Endothelial cell (in vitro differentiated cells): Measurements from ENCODE around the gene DIMT1. TPM values are rescaled to one million over a fixed set of nuclear protein-coding genes. Genes with fewer than 3 reads are reported as not detected.

Source experiments
- DNase-seq: peaks from one replicate; pipeline ENCODE4 v3.0.0; 2021; ENCODE audit warnings: low spot score
- H3K27ac Mint-ChIP-seq: one replicate; pipeline ENCODE4 v1.8.0; 2021; ENCODE audit warnings: mixed read lengths, inconsistent platforms; ENCODE audit not compliant: unreplicated experiment
- H3K27me3 Mint-ChIP-seq: one replicate; pipeline ENCODE4 v1.8.0; 2021; ENCODE audit warnings: mild to moderate bottlenecking, moderate library complexity, mixed read lengths, inconsistent platforms; ENCODE audit not compliant: unreplicated experiment
- H3K36me3 Mint-ChIP-seq: one replicate; pipeline ENCODE4 v1.8.0; 2021; ENCODE audit warnings: mild to moderate bottlenecking, low read depth, mixed read lengths, inconsistent platforms; ENCODE audit not compliant: unreplicated experiment
- H3K4me1 Mint-ChIP-seq: one replicate; pipeline ENCODE4 v1.8.0; 2021; ENCODE audit warnings: mild to moderate bottlenecking, mixed read lengths, inconsistent platforms; ENCODE audit not compliant: unreplicated experiment
- H3K4me3 Mint-ChIP-seq: one replicate; pipeline ENCODE4 v1.8.0; 2021; ENCODE audit warnings: mild to moderate bottlenecking, mixed read lengths, inconsistent platforms; ENCODE audit not compliant: unreplicated experiment
- H3K9me3 Mint-ChIP-seq: one replicate; pipeline ENCODE4 v1.8.0; 2021; ENCODE audit warnings: mixed read lengths, inconsistent platforms; ENCODE audit not compliant: unreplicated experiment
- total RNA-seq: library from RNA; stranded (reverse); fragmentation: NEBNext Ultra II Directional; extraction: Animal tissue kit (Norgen Biotek cat#: 25700); gene quantifications from one replicate; pipeline ENCODE4 v1.2.1, GENCODE V29; 2021; ENCODE audit not compliant: unreplicated experiment
- TF ChIP-seq, protein P1 (sequence below): fragments of 200-600 bp; sonication (generic); IDR thresholded peaks from one replicate; pipeline ENCODE4 v1.5.0; 2021; ENCODE audit warnings: antibody characterized with exemption; ENCODE audit not compliant: unreplicated experiment

Gene DIMT1
- total RNA-seq, 1 donor from 2014 or later = 23.2 TPM

DNA sequence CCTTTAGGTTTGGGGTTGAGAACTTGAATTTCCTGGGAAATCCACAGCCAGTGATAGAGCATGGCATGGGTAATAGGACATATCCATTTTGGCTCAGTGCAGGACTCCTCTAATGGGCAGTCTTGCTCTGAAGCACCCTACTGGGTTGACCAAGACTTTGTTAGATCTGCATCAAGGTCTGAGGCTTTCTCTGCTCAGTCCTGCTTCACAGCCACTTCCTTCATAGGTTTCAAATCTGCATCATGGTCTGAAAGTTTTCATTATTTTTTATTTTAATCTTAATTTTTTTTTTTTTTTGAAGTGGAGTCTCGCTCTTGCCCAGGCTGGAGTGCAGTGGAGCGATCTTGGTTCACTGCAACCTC is 61.2 kb downstream of the DIMT1 start:
- DNase-seq = no peak
- no peak overlapping the region for H3K27ac Mint-ChIP-seq
- H3K9me3 Mint-ChIP-seq = no peaks in the 10 kb centered on the region
- peaks cover 9% of the 10 kb centered on the region for H3K4me1 Mint-ChIP-seq
- H3K4me3 Mint-ChIP-seq = no peak overlapping the region
- TF ChIP-seq, protein P1, sequence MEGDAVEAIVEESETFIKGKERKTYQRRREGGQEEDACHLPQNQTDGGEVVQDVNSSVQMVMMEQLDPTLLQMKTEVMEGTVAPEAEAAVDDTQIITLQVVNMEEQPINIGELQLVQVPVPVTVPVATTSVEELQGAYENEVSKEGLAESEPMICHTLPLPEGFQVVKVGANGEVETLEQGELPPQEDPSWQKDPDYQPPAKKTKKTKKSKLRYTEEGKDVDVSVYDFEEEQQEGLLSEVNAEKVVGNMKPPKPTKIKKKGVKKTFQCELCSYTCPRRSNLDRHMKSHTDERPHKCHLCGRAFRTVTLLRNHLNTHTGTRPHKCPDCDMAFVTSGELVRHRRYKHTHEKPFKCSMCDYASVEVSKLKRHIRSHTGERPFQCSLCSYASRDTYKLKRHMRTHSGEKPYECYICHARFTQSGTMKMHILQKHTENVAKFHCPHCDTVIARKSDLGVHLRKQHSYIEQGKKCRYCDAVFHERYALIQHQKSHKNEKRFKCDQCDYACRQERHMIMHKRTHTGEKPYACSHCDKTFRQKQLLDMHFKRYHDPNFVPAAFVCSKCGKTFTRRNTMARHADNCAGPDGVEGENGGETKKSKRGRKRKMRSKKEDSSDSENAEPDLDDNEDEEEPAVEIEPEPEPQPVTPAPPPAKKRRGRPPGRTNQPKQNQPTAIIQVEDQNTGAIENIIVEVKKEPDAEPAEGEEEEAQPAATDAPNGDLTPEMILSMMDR = no peak
- peaks cover 2% of the 10 kb centered on the region for H3K27me3 Mint-ChIP-seq
- no peaks in the 10 kb centered on the region for H3K36me3 Mint-ChIP-seq

DNA sequence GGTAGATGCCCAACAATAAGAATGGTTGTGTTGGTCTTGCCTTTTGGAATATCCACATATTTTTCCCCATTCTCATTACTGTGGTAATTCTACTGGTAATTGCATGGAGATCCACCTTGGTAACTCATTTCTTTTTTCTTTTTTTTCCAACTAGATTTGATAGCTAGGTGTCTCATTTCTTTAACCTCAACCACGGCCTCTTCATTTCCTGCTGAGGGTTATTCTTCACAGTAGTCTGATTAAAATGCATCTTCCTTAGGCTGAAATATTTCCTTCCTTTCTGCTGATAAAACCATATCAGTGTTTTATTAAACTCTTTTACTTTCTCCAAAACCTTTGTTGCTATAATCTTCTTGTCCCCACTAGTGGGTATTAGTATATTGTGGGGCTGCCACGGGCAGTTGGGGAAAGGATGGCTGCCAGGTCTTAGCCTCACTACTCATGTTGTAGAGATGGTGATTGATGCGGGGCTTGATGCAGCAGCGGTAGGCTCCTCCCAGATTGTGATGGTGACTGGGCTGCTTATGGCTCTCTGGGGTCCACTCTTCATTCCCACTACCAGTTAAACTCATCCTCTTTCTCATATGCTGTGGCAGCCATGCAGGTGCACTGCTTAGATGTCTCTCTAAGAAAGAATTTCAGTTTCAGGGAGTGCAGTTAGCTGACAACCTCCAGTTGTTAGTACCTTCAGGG is 61.8 kb downstream of the DIMT1 start:
- no peaks in the 10 kb centered on the region for H3K36me3 Mint-ChIP-seq
- DNase-seq = no peak
- TF ChIP-seq, protein P1 = no peak
- H3K4me3 Mint-ChIP-seq = no peak overlapping the region
- no peaks in the 10 kb centered on the region for H3K9me3 Mint-ChIP-seq
- H3K27me3 Mint-ChIP-seq = peaks cover 2% of the 10 kb centered on the region
- H3K4me1 Mint-ChIP-seq = peaks cover 9% of the 10 kb centered on the region
- H3K27ac Mint-ChIP-seq = no peak overlapping the region

DNA sequence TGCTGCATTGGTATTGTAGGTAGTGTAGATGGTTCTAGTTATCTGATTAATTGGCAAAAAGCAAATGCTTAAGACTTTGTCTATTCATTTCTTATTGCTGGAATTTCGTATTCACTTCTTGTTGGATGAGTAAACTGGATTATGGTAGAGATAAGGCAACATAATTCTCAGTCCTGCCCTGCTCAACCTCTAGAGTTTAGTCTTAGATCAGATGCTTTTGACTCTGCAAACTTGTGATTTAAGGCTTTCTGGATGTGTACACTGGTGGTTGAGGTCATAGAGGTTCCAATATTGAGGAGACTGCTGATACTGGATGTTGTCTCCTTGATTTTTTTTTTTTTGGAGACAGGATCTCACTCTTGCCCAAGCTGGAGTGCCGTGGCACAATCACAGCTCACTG is 62.7 kb downstream of the DIMT1 start:
- H3K4me3 Mint-ChIP-seq = no peak overlapping the region
- H3K27me3 Mint-ChIP-seq = peaks cover 2% of the 10 kb centered on the region
- H3K27ac Mint-ChIP-seq = no peak overlapping the region
- H3K9me3 Mint-ChIP-seq = no peaks in the 10 kb centered on the region
- no peaks in the 10 kb centered on the region for H3K36me3 Mint-ChIP-seq
- TF ChIP-seq, protein P1 = no peak
- DNase-seq = no peak
- peaks cover 9% of the 10 kb centered on the region for H3K4me1 Mint-ChIP-seq

DNA sequence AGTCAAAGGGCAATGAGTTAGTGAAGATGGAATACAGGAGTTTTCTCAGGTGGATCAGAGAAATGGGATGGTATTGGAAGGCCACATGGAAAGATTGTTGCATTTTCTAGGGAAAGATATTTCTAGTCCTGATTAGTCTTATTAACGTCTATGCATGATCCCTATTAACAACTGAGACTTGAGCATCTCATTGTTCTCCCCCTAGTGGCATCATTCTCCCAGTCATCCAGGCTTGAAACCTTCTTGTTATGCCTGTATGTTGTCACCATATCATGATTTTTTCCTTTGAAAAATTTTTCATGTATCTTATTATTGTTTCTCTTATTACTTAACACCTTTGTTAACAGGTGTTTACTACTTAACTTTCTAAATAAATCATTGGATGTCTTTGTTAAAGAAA is 63.3 kb downstream of the DIMT1 start:
- peaks cover 9% of the 10 kb centered on the region for H3K4me1 Mint-ChIP-seq
- H3K4me3 Mint-ChIP-seq = no peak overlapping the region
- H3K27ac Mint-ChIP-seq = no peak overlapping the region
- peaks cover 2% of the 10 kb centered on the region for H3K27me3 Mint-ChIP-seq
- TF ChIP-seq, protein P1 = no peak
- no peaks in the 10 kb centered on the region for H3K36me3 Mint-ChIP-seq
- no peak for DNase-seq
- H3K9me3 Mint-ChIP-seq = no peaks in the 10 kb centered on the region

Other genes with a start within 250 kb of the DIMT1 start
- 56.8 TPM for gene KIF2A, start 97.7 kb downstream of the DIMT1 start, total RNA-seq
- 96.0 TPM for gene IPO11, start 8.9 kb upstream of the DIMT1 start, total RNA-seq
- gene LRRC70, start 174.9 kb upstream of the DIMT1 start, total RNA-seq = 35.0 TPM